ENCODE results near the gene VPS37B. TPM values are rescaled to one million over a fixed set of nuclear protein-coding genes. Genes with fewer than 3 reads are reported as not detected.

VPS37B gene
- total and polyA plus RNA-seq, 2 donors (not counting 1 experiment from before 2014, with no cell fraction given) = 66.7 to 88.1 TPM

DNA sequence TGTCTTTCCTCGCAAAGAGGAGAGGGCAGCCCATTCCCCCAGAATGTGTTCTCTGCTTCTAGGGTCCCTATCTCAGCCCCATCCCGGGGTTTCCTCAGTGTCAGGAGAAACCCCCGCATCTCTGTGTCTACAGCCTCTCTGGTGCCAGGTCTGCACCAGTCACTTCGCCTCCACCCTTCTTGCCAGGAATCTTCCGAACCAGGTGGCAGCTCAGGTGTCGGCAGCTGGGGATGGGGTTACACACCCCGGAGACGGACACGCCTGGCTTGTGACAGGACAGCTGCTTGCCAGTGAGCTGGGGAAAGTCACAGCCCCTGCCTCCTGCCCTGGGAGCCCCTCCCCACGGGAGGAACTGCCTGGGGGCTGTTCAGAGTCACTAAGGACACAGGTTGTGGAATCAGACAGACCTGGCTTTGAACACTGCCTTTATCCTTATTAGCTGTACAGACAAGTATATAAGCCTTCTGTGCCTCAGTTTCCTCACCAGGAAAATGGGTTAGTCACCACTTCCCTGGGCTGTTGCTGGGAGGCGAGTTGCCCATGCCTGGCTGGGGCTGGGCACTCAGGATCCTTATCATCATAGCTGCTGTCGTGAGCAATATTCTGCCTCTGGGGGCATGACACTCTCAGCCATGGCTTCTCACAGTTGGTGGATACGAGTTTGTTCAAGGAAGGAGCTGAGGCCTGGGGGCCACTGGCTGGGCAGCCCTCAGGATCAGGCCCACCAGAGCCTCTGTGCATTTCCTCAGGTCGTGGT is 49.9 kb downstream of the VPS37B start:
- POLR2A ChIA-PET = interaction anchor here (0.5 to 1.1 kb wide), 3 partner anchors 10 to 466 kb away, joined by 3 read pairs; partner anchors contain the start of gene ABCB9

More for the DNA sequence above, 49.9 kb downstream of the VPS37B start:
- H3K27ac ChIP-seq (ENCODE audit: low read length in 2 of 2) = no peak overlapping the region
- no peak overlapping the region for H3K4me3 ChIP-seq (ENCODE audit: control extremely low read depth in 1 of 5, extremely low read depth in 1 of 5, insufficient read depth in 1 of 5, low read depth in 2 of 5, low read length in 4 of 5)
- H3K4me1 Mint-ChIP-seq = peaks cover 41% of the 10 kb centered on the region
- no peak overlapping the region for H3K9ac ChIP-seq (ENCODE audit: low read length)
- H3K4me1 ChIP-seq (ENCODE audit: control insufficient read depth in 2 of 2, insufficient read depth in 2 of 2, low read length in 2 of 2) = peaks cover 0 to 30% of the 10 kb centered on the region in 2 donors
- H3K4me3 Mint-ChIP-seq = no peak overlapping the region
- 91% methylated on average over 14 of the region's 14 CpGs for whole genome bisulfite sequencing (ENCODE audit: insufficient coverage)
- no peaks in the 10 kb centered on the region for H3K9me3 Mint-ChIP-seq (ENCODE audit: insufficient read depth)
- no peaks in the 10 kb centered on the region for H3K9me3 ChIP-seq (ENCODE audit: control extremely low read depth in 1 of 3, control insufficient read depth in 2 of 3, insufficient read depth in 1 of 3, low read length in 2 of 3)
- H3K27me3 Mint-ChIP-seq = no peaks in the 10 kb centered on the region
- H3K27ac Mint-ChIP-seq = no peak overlapping the region
- no peak overlapping the region for H2AFZ ChIP-seq (ENCODE audit: insufficient read depth, low read depth, low read length, poor library complexity, severe bottlenecking)
- H3K79me2 ChIP-seq (ENCODE audit: control insufficient read depth, insufficient read depth, low read length) = peaks cover 90% of the 10 kb centered on the region
- no peak for ATAC-seq (ENCODE audit: low read depth)
- peaks cover 97% of the 10 kb centered on the region for H4K20me1 ChIP-seq (ENCODE audit: control insufficient read depth, insufficient read depth, low read length, poor library complexity, severe bottlenecking)
- intact Hi-C loops (cut with micrococcal nuclease) = no loop called here
- DNase-seq = no peak
- TF ChIP-seq, protein P1, sequence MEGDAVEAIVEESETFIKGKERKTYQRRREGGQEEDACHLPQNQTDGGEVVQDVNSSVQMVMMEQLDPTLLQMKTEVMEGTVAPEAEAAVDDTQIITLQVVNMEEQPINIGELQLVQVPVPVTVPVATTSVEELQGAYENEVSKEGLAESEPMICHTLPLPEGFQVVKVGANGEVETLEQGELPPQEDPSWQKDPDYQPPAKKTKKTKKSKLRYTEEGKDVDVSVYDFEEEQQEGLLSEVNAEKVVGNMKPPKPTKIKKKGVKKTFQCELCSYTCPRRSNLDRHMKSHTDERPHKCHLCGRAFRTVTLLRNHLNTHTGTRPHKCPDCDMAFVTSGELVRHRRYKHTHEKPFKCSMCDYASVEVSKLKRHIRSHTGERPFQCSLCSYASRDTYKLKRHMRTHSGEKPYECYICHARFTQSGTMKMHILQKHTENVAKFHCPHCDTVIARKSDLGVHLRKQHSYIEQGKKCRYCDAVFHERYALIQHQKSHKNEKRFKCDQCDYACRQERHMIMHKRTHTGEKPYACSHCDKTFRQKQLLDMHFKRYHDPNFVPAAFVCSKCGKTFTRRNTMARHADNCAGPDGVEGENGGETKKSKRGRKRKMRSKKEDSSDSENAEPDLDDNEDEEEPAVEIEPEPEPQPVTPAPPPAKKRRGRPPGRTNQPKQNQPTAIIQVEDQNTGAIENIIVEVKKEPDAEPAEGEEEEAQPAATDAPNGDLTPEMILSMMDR (IDR thresholded peaks at IDR 0.05) = no peak
- H3K4me2 ChIP-seq (replicated peaks; ENCODE audit: low read depth, low read length, poor library complexity, severe bottlenecking) = no peak overlapping the region
- peaks cover 0 to 63% of the 10 kb centered on the region in 2 experiments for H3K36me3 ChIP-seq (replicated peaks in 1 of 2; ENCODE audit: control extremely low read depth in 1 of 2, control insufficient read depth in 1 of 2, extremely low read depth in 1 of 2, insufficient read depth in 2 of 2, low read length in 1 of 2)
- CTCF ChIA-PET = interaction anchor here (0.6 to 2.7 kb wide), 4 partner anchors 12 to 107 kb away, joined by 3 to 11 read pairs (median 4); no protein-coding TSS in a partner anchor
- no peaks in the 10 kb centered on the region for H3K27me3 ChIP-seq (replicated peaks in 1 of 4; ENCODE audit: control extremely low read depth in 1 of 4, control insufficient read depth in 3 of 4, insufficient read depth in 4 of 4, low read length in 3 of 4)

All from B cell (primary cell).